ENCODE data around the gene ANKRD65.

DNA sequence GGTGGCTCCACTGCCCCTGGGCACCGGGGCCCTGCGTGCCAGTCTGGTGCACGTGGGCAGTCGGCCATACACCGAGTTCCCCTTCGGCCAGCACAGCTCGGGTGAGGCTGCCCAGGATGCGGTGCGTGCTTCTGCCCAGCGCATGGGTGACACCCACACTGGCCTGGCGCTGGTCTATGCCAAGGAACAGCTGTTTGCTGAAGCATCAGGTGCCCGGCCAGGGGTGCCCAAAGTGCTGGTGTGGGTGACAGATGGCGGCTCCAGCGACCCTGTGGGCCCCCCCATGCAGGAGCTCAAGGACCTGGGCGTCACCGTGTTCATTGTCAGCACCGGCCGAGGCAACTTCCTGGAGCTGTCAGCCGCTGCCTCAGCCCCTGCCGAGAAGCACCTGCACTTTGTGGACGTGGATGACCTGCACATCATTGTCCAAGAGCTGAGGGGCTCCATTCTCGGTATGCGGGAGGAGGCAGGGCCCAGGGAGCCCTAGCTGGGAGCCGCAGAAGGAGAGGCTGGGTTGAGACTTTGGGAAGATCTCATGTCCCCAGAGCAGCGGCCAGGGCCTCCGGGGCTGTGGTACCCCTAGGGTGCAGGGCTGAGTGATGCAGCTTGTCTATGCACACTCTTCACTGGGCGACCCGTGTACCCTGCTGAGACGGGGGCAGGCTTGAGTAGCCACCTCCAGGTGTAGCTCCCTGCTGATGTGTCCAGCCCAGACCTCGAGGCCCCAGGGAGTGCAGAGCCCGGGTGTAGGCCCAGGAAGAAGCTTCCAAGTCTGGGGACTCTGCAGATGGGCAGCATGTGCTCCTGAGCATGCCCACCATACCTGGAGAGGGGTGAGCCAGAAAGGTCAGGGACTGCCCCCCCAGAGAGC, 16.2 kb upstream of the ANKRD65 start:
- TF ChIP-seq TAF1 (IDR thresholded peaks at IDR 0.05; ENCODE audit: borderline replicate concordance, low read depth, low read length) (no peak), POLR2AphosphoS5 (IDR thresholded peaks at IDR 0.05; ENCODE audit: low read depth, low read length) (no peak), POLR2A (IDR thresholded peaks at IDR 0.05; ENCODE audit: low read depth, low read length) (no peak)
